SKM-1 treated with dmso at 0.1 percent for 144 hours (cell line): ENCODE results near the gene PRIM2.
"Not testable (repeated sequence)": the region's sequence is repeated elsewhere in the genome, so short reads cannot be mapped to it uniquely, and the experiment has no call there.

Experiments used
- DNase-seq: peaks from one replicate; lab custom pipeline; 2025; ENCODE audit not compliant: unreplicated experiment; lab: John Stamatoyannopoulos, UW

PRIM2 gene

DNA sequence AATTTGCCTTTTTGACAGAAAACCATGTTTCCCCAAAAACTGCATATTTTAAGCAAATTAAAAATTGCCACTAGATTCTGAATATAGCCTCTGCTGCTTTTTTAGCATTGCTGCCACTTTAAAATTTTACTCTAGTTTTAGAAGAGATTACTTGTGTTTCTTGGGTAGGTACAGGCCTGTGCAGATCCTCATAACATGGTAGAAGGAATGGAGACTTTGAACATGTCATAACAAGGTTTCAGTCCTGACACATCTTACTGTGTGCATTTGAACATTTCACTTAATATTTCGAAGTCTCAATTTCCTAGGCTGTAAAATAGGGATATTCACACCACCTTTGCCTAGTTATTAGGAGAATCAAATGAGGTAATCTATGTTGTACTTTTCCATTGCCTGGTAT is 259.6 kb downstream of the PRIM2 start:
- DNase-seq, result not testable (repeated sequence)

DNA sequence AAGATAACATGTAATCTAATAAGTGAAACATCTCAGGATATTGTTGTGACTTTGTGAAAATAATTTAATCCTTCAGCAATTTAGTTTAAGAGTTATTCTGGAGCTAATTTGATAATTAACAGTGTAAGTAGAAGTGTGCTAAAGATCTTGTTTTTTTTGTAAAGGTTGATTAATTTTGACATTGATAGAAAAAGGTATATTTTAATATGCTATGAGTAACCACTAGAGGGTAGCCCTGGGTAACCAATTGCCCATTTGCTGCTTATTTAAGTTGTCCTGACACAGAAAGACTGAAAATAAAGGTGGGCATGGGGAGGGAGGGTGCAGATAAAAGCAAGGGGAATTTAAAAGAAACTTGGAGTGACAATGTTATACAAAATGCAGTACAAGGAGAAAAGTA is 262.1 kb downstream of the PRIM2 start:
- DNase-seq, result not testable (repeated sequence)

DNA sequence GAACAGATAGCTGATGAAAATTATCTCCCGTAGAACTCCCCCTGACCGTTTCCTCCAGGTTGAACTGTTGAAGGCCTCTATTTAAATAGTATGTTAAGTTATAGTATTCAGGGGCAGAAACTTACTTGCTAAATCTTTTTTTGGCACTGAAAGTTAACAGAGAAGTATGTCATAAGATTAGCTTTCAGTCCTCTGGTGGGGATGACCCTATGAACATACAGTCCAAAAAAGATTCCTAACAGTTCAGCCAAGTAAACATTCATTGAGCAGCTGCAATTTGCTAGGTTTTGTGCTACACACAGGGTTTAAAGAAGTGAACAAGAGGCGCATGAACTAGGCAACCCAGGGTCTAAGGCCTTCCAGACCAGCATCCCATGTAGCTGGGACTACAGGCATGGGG is 264.2 kb downstream of the PRIM2 start:
- not testable (repeated sequence) for DNase-seq

DNA sequence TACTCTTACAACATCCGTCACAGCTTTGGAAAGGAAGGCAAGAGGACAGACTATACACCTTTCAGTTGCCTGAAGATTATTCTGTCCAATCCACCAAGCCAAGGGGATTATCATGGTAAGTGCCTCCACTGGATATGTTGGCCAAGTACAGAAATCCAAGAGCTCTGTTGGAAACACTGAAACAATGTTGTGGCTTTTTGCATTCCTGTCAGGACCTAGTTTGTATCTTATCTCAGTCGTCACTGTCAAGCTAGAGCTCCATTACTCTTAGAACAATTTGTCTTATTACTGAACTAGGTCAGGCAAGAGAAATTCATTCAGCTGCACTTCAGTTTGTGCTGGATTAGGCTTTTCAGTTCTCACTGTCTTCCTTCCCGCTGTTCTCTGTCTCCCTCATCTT is 283.7 kb downstream of the PRIM2 start:
- not testable (repeated sequence) for DNase-seq

DNA sequence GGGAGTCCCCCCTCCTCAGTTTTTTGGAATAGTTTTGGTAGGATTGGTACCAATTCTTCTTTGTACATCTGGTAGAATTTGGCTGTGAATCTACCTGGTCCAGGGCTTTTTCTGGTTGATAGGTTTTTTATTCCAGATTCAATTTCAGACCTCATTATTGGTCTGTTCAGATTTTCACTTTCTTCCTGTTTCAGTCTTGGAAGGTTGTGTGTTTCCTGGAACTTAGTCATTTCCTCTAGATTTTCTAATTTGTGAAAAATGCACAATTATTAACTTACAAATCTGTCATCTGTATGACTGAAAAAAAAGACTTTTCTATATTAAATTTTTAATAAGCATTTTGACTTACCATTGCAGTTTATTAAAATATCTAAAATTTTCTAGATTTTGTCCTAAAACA is 287.9 kb downstream of the PRIM2 start:
- not testable (repeated sequence) for DNase-seq

DNA sequence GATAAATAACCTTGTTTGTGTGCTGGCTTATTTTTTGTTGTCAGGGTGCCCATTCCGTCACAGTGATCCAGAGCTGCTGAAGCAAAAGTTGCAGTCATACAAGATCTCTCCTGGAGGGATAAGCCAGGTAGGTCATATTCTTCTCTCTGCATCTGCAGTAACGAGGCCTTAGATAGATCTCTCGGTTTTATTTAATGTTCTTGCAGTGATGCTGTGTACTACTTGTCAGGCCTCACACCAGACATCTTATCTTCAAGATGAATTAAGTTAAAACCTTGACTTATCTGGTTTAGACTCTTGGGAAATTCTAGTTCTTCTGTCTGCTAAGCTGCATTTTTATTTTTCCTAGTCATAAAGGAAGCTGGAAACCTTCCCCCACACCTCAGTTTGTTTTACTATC is 288.9 kb downstream of the PRIM2 start:
- DNase-seq, result not testable (repeated sequence)

DNA sequence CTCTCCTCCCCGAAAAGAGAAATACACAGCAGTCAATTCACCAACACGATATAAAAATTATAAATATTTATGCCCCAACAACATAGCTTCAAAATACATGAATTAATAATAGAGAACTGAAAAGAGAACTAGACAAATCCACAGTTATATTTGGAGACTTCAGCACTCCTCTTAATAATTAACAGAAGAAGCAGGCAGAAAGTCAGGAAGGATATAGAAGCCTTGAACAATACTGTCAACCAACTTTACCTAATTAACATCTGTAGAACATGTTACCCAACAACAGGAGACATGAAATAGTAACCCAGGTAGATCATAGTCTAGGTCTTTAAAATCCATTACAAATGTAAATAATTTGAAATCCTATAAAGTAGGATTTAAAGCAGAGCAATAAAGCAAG is 293.2 kb downstream of the PRIM2 start:
- not testable (repeated sequence) for DNase-seq

DNA sequence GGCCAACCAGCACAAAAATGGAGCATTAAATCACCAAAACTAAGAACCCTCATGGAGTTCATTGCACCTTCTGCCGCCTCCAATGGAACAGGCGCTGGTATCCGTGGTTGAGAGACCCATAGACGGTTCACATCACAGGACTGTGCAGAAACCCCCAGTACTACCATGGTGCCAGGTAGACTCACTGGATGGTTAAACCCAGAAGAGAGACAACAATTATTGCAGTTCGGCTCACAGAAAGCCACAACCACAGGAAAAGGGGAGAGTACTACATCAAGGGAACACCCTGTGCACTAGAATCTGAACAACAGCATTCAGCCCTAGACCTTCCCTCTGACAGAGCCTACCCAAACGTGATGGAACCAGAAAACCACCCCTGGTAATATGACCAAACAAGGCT is 301.5 kb downstream of the PRIM2 start:
- not testable (repeated sequence) for DNase-seq

DNA sequence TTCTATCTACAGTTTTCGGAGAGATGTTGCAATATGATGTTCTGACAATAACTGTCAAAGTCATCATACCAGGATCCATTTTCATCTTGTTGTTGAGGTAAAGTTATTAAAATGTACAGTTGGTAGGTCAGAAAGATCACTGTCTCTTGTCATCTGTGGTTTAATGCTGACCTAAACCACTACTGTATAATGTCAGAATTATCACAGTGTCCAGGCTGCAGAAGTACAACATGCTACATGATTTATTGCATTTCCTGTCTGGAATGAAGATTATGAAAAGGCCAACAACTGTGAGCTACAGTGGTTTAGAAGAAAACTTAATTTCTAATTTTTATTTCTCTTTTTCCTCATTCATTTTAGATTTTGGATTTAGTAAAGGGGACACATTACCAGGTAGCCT is 314.3 kb downstream of the PRIM2 start:
- not testable (repeated sequence) for DNase-seq

DNA sequence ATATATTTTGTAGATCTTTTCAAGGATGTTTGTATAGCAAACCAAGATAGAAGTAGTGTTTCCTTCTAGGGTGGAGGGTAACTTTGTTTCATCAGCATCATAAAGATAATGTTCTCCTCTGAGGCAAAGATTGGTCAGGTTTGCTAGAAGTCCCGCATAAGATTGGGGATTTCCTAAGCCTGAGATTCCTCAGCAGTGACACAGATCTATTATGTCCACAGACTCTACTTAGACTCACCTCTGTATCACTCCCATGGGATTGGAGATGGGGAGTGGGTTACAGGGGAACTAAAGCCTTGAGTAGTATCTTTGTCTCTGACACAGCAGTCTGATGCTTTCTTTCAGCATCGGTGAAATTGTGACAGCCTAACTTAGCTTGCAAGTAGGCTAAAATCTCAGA is 341.1 kb downstream of the PRIM2 start:
- not testable (repeated sequence) for DNase-seq

DNA sequence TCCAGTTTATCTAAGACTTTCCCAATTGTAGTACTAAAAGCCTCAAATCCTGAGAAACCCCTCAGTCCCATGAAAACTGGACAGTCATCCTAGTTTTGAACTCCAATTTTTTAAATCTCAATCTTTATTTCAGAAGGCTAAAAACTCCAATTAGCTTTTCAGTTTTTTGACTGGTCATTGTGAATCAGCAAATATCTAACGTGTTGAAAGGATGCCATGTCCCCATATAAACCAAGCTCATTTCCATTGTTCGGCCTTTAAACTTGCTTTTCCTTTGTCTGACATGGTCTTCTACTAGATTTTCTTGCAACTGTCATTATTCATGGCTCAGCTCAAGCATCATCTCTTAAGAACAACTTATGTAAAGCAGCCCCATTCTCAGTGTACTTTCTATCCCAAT is 342.4 kb downstream of the PRIM2 start:
- not testable (repeated sequence) for DNase-seq

DNA sequence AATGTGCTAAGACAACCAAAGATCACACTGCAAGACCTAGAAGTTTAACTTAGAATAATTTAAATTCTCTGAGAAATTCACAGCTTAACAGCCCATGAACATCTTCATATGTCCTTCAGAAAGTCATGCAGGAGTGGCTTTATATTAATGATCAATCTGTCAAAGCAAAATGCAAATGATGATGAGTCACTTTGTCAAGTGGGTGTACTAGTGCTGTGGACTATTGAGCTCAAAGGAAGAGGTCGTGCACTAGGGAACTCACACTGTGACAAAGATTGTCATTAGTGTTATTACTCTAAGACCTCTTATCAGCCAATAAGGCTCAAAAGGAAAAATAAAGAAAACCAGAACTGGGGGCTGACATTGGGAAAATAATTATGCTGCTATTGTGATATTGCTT is 343.5 kb downstream of the PRIM2 start:
- DNase-seq, result not testable (repeated sequence)

DNA sequence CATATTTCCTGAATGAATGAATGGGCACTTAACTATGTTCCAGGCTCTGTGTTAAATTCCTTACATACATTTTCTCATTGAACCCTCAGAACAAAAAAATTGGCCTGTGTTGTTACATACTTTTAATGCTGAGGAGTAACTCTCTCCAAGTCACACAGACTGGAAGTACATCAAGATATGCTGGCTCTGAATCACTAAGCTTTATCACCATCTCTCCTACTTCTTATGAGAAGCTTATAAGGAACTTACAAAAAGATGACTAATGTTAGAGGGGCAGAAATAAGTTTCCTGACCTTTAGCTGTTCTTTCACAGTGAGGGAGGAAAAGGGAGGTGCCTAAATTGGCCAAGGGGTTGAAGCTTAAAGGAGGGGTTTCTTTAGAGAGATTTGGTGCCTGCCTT is 350.7 kb downstream of the PRIM2 start:
- not testable (repeated sequence) for DNase-seq

DNA sequence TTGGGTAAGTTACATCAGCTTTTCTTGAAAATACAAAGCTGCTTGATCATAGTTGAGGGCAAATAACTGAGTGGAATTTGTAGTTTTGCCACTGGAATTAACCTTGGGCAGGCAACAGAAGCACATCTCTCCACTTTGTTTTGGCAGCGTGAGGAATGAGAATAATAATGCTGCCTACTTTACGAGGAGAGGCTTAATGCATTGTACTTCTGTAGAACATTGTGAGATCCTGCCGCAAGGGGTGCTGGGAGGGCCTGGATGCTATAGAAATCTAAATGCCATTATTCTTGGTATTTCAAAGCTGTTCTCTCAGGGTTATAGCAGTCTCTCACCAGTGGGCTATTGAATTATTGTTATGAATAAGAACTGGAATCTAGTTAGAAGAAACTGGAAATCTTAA is 353.8 kb downstream of the PRIM2 start:
- not testable (repeated sequence) for DNase-seq

DNA sequence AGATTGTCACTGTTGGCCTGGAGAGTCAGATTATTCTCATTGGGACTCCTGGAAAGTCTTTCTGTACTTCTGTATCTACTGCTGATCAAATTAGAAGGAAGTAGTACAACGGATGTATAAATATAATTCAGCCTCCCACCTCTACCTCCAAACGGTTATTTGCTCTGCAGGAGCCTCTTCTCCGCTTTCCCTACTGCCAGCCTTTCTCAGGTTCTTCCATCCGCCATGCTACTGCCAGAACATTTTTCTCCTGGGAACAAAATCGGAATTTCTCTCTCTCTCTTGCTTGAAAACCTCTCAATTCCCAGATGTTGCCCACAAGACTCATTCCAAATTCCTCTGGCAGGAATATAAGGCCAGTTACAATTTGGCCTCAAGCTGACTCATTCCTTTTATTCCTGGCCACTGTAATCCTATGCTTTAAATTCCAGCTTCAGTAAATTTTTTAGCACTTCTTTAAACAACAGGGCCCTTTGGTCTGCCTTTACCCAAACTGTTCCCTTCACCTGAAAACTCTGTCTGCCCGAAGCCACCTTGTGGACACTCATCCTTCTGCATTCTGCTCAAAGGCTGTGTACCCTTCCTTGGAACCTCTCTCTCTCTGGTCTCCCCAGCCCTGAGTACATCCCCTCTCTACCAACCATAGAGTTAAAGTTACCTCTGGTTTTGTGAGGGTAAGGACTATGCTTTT is 354.7 kb downstream of the PRIM2 start:
- not testable (repeated sequence) for DNase-seq

DNA sequence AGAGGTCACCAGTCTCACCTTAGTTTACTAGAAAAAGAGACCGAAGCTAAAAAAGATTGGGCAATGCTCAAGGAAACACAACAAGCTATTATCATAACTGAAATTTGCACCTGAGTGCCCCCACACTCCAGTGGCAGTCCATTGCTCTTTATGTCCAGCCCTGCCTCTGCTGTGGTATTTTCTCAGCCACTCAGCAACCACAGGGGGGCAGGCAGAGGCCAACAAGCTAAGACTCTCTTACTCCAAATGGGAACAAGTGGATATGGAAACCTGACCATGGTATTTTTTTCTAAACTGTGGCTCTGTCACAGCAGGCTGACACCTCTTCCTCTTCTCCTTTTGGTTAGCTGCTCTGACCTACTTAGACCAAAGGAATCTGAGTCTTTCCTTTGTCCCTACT is 355.9 kb downstream of the PRIM2 start:
- DNase-seq, result not testable (repeated sequence)

DNA sequence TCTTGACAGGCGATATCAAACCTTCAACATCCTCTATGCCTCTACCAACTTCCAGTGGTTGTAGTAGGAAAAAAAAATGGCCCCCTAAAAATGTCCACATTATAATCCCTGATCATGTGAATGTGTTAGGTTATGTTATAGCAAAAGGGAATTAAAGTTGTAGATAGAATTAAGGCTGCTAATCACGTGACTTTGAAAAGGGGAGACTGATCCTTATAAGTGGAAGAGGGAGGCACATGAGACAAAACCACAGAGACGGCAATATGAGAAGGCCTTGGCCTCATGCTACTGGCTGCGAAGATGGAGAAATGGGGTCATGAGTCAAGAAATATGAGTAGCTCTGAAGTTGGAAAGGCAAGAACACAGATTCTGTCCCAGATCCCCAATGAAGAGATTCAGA is 358.0 kb downstream of the PRIM2 start:
- not testable (repeated sequence) for DNase-seq

DNA sequence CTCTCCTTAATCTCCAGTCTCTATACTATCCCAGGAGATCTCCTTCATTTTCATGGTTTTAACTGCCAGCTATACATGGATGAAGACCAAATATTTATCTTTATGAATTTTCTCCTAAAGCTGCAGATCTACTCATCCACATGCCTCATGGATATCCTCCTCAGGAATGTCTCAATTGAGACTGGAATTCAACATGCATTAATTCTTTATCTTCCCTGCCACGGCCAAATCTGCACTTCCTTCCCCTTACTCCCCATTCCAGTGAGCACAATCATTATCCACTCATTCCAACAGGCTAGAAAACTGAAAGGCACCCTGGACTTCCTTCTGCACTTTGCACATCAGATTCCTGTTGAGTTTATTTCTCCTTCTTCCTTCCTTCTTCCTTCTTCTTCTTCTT is 379.0 kb downstream of the PRIM2 start:
- DNase-seq, result not testable (repeated sequence)
